H4 (cell line): ENCODE data around the gene RUVBL1. TPM values are rescaled to one million over a fixed set of nuclear protein-coding genes. Genes with fewer than 3 reads are reported as not detected.

ENCODE experiments used
- DNase-seq: peaks from one replicate; pipeline ENCODE4 v3.0.0-alpha.2; 2015; ENCODE audit warnings: low spot score
- total RNA-seq: library from RNA; depleted of rRNA; stranded (reverse); fragments of >200 nt; shearing (Covaris generic); gene quantifications from 2 replicates; pipeline ENCODE4 v1.2.3, GENCODE V29; 2014

RUVBL1 gene
- total RNA-seq, 1 experiment from 2014 or later = 131 TPM

DNA sequence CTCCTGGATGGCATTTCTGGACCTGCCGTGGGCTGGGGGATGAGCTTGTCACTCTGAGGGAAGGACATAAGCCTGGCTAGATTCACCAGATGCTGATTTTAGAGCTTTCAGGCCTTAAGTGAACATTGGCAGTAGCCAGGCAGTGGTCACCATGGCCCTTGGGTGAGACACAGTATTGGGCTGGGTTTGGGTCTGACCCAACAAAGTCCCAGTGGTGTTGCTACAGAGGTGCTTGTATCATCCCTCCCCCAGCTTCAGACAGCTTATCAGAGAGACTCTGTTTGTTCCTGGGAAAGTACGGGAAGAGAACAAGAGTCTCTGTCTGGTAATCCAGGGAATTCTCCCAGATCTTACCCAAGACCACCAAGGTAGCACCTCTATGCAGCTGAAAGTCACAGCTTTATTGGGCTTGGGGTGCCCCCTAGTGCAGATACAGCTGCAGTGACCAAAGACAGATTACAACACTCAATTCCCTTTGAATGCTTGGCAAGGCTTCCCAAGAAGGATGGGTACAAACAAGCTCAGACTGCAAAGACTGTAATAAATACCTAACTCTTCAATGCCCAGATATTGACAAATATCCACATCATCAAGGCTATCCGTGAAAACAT lies 9.8 kb upstream of the RUVBL1 start:
- peak; percentile 42 for DNase-seq

DNA sequence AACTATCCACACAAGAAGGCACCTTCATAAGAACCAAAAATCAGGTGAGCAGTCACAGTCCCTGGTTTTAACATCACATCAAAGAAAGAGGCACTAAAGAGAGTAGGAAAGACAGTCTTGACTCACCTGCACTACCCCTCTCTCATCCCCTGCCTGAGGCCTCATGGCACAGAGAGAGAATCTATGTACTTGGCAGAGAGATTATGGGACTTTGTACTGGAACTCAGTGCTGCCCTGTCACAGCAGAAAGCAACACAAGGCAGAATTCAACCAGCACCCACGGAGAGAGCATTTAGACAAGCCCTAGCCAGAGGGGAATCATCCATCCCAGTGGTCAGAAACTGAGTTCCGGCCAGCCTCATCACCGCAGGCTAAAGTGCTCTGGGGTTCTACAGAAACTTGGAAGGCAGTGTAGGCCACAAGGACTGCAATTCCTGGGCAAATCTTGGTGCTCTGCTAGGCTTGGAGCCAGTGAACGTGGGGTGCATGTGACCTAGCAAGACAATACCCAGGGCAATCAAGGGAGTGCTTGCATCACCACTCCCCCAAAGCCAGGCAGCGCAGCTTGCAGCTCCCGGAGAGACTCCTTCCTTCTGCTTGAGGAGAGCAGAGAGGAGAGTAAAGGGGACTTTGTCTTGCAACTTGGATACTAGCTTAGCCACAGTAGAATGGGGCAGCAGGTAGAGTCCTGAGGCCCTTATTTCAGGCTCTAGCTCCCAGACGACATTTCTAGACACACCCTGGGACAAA lies 8.5 kb upstream of the RUVBL1 start:
- no peak for DNase-seq

DNA sequence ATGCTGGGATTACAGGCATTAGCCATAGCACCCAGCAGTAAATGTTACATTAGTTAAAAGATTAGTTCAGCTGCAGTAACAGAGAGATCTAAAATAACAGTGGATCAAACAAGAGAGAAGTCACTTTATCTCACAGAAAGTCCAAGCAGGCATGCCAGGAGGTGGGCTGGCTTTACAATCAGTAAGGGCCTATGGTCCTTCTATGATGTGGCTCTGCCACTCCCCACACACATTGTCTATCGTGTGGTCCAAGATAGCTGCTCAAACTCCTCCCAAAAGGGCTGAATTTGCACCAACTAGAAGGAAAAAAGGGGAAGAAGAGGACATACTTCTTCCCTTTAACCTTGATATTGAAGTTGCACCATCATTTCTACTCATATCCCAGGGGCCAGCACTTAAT lies 4.6 kb upstream of the RUVBL1 start:
- no peak for DNase-seq

DNA sequence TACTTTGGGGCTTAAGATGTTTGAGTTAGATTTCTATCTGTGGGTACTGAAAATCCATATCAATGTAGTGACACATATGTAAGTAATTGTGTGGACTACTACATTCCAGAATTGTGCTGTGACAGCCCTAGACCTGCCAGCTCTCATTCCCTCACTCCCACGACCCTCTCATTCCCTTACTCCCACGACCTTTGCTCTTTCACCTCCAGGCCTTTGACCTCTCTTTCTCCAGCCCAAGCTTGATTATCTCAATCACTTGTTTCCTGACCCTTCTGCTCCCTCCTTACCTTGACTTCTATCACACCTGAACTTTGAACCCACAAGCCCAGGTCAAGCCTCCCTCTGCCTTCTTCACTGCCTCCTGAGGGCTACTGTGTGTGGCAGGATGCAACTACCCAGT lies 3.6 kb upstream of the RUVBL1 start:
- no peak for DNase-seq

DNA sequence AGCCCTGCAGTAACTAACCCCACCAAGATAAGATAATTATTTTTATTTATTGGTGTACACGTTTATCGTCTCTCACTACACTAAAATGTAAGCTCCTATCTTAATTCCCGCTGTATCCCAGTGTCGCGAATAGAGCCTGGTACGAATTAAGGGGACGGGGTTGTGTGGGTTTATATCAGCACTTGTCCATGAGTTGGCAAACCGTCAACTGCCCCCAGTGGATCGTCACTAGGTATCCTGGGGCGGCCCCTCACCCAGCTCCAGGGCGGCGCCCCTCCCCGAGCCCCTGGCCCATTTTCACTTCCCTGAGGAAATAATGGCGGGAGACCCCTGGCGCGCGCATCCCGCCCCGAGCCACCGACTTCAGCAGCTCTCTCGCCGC lies 465 bp downstream of the RUVBL1 start:
- no peak for DNase-seq

DNA sequence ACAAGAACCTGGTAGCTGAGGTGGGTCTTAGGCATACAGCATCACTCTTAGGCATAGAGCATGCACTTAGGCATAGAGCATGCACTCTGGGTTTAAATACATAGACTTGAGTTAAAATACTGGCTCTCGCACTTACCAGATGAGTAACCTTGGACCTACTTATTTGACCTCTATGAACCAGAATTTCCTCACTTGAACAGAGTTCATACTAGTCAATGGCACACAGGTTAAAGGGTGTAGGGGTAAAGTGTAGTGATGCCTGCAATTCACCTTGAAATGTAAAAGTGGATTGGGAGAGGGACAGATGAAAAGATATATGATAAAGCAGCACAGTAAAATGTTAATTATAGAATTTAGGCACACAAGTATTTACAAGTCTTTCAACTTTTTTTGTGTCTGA lies 1.6 kb downstream of the RUVBL1 start:
- DNase-seq = no peak

DNA sequence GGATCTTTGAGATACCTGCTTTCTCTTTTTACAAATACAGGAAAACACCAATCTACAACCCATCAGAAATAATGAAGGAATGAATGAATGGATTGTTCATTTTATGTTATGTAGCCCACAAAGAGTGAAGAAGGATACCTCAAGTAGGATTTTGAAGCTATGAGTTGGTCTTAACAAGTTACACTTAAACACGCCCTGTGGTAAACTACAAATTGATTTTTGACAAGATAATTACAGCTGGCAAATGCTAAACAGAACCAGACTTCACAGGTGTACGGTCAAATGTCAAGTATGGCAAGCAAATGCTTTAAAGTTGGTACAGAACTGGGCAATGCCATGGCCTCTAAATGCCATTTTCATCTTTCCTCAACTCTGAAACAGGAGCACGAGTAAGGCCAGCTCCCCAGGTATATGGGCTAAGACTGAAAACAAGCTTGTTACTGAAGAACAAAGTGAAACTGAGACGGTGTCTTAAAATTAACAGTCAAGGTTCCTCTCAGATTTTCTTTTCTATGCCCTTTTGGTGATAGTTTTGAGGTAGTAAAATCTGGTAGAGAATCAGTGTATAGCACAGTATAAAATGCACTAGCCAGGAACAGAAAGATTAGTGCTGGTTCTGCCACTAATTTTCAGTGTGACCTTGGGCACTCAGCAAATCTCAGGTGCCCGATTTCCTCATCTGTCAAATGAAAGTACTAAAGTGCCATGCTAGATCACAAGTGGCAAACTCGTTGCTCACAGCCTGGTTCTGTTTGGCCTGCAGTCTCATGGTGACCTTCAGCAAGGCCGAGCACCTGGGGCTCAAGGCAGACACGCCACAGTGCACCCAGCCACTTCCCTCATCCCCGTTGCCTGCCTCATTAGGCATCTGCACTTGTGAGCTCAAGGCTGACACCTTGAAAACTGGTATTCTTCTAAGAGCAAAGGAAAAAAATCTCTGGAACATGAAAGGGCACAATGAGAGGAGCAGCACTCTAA lies 9.5 kb downstream of the RUVBL1 start:
- no peak for DNase-seq

DNA sequence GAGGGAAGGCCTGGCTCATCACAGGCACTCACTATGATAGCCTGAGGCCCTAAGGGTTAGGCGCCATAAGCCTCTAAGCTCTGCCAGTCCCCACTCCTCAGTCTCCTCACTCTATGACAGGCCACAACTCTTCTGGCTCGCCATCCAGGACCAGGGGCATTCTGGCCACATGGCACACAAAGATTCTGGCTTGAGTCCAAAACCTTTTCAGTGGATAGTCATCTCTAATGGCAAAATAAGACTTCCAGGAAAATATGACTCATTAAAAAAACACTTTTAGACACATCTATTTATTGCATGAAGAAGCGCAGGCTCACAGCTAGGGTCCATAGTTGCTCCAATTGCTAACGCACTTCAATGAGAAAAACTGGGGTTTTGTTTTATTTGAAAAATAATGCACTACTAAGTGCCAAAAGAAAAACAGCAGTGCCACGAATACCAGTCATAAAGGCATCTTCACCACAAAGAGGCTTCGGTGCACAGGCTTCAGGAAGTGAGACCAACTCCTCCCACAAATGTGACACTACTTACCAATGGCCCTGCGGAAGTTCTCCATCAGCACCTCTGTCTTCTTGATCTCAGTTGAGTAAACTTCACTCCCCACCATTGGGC lies 11.1 kb downstream of the RUVBL1 start:
- peak; percentile 86 for DNase-seq

DNA sequence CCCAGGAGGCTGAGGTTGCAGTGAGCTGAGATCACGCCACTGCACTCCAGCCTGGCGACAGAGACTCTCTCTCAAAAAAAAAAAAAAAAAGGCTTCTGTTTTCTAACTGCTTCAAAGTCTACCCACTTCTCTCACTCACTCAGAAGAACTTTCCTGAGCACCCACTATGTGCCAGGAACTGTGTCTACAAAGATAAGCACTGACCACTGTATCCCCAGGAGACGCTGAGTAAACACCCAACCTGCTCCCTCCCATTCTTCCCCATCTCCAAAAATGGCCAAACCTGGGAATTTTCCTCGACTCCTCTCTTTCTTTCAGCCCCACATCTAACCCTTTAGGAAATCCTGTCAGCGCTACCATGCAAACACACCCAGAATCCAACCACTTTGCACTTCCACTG lies 12.5 kb downstream of the RUVBL1 start:
- no peak for DNase-seq

DNA sequence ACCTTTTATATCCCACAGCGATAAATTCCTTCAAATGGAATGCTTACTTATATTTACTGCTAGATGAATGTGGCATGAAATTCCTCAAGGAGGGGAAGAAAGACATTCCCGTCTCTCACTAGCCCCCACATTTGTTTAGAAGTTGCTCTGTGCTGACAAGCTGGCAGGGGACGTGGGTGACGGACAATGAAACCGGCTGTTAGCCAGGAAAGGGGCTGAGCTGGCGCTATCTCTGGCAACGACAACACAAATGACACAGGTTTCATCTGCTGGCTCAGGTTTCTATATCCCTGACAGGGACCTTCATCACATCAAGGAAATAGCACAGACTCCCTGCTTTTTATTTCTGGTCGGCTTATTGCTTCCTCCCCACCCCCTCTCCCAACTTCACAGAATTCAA lies 15.8 kb downstream of the RUVBL1 start:
- DNase-seq = no peak

DNA sequence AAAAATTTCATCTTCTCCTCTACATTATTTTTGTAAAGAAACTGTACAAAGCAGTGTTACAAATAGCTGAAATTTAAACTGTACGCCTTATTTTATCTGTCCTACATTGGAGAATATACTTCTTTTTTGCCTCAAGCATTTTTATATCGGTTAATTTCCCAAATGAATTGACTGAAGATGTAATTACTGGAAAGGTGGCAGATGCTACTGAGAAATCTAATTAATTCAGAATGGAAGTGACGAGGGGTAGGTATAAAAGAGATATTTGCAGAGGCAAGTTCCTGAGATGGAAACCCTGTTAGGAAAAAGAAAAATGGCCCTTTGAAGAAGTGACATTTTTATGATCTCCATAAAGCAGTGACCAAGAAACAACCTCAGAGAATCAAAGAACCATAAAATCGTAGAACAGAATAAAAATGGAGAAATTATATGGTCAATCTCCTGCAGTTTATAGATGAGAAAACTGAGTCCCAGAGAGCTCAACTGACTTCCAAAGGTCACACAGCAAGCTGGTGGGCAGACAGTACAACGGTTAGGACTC lies 20.4 kb downstream of the RUVBL1 start:
- DNase-seq = no peak

DNA sequence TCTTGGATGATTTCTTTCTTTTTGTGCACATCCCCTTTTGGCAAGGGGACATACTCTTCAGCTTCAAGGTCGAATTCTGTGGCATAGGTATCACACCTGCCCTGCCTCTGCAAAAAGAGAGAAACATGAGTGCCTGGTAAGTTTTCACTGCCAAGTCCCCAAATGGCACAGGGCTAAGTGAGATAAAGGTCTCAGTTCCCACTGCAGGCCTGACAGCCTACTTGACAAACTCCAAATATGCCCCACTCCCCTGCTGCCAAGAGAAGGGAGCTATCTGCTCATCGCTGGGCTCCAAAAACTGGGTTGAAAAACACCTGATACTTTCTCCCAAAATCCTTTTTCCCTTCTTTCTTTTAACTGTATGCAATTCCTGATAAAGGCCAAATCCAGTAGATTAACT lies 23.0 kb downstream of the RUVBL1 start:
- DNase-seq = no peak

DNA sequence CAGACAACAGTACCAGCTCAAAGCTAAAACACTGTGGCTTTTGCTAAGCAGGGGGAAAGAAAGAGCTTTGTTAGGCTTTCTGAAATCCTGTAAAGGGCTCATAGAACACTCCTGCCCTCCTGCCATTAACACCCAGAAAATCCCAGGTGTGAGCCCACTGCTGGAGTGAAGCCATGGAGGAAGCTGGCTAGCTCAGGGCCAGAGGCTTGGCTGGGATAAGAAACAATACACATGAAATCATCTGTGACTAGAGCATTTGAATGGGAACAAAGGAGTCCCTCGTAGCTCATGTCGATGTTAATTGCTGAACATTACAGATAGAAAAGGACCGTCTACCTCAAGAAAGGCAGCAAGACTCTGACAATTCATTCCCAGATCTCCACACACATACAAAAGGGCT lies 23.5 kb downstream of the RUVBL1 start:
- no peak for DNase-seq

DNA sequence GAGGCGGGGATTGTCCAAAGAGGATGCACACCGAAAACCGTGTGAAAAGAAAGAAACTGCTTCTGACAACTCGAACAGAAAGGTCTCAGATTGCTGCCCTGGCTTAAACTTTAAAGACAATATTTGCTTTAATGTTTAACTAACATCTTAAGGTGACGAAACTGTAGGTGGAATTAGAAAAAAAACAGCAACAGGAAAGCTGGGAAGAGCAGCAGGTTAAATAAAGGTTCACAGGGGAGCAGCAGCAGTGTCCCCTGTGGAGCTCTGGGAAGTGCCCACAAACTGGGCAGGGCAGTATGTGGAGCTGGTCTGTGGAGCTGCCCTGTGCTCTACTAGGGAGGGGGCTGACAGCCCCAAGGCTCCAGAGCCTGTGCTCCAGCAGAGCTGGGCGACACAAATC lies 25.4 kb downstream of the RUVBL1 start:
- DNase-seq = no peak

DNA sequence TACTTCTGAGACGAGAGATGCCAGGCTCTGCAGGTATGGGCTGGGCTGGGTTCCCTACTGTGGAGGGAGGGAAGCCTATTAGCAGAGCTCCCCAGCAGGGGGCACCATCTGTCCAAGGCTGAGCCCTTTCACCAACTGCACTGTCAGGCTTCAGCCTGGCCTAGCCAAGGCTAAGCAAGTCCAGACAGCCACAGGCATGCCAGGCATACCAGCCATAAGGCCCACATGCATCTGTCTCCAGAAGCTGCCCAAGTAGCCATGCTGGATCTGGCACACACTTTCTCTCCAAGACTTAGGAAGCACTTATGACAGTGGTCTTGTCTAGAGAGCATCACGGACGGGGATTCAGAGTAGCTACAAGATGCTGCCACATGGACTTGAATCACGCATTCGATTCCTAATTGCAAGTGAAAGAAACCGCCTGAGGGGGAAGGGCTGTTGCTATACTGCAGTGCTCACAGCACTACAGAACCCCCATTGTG lies 28.3 kb downstream of the RUVBL1 start:
- DNase-seq = peak; percentile 78

DNA sequence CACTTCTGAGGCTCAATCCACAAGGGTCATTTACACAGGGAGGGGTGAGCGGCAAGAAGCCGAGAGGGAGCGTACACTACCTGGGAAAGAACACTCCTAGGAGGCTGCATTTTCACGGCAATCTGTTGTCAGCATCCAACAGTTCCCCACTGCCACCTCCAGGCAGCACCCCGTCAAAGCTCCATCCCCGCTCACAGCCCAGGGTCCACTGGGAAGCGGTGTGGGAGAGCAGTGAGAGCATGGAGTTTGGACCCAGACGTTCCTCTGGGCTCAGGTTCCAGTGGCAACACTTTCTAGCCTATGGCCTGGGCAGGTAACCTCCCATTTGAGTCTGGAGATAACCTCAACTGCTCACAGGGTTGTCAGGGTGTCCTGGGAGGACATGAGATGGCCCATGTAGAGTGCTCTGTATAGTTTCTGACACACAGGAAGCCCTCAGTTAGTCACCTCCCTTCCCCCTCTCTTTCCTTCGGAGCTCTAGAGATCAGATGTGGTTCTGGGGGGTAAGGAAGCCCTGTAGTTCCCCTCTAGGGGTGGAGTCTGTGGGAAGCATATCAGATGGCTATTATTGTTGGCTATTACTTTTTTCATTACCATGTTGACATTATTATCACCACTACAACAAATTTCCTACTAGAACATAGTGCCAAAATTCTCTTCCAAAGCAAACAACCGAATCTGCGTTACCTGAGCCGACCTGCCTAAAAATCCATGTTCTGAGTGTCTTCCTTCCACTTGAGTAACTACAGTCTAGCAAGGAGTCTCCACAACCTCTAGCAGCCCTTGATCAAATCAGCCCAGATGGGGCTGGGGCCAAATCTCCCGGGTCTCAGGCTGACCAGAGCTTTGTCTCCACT lies 29.1 kb downstream of the RUVBL1 start:
- DNase-seq = no peak

DNA sequence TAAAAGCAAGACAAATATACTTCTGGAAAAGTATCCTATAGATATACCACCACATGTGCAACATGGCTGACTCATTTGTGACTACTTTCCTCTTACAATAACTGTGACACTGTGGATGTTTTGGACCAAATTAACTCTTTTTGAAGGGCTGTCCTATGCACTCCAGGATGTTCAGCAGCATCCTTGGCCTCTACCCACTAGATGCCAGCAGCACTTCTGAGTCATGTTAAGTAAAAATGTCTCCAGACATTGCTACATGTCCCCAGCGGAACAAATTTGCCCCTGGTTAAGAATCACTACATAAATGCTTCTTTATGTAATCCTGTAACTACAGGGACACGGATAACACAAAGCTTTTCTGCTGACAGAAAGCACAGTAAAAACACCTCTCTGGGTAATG lies 32.0 kb downstream of the RUVBL1 start:
- no peak for DNase-seq

DNA sequence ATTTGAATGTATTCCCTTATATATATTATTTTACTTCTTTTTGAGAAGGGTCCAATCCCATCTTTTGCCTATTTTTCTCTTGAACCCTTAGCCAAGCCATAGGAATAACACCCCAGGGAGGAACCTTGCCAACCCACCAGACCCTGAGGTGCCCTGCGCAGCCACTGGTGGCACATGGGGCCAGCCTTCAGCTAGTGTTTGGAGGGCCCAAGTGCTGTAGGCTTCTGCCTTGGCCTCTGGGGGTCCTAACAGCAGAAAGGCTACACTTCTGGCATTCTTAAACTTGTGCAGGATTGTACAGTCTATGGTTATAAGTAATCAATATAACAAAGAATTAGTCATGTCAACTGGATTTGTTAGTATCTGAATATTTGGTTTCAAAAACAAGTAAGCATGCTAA lies 34.5 kb downstream of the RUVBL1 start:
- DNase-seq = no peak

DNA sequence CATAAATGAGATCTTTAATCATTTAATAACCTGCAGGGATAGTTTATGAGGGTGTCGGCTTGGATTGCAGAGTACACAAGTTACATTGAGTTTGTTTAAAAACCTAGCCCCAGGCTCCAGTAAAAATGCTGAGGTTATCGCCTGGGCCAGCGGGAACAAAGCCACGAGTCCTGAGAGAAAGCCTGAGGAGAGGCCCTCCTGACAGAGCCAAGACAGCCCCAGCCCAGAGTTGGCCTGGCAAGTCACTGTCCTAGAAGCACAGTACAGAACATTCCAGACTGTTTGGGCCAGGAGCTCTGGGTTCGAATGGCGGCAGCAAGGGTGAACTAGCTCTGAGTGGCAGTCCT lies 39.0 kb downstream of the RUVBL1 start:
- DNase-seq = no peak

DNA sequence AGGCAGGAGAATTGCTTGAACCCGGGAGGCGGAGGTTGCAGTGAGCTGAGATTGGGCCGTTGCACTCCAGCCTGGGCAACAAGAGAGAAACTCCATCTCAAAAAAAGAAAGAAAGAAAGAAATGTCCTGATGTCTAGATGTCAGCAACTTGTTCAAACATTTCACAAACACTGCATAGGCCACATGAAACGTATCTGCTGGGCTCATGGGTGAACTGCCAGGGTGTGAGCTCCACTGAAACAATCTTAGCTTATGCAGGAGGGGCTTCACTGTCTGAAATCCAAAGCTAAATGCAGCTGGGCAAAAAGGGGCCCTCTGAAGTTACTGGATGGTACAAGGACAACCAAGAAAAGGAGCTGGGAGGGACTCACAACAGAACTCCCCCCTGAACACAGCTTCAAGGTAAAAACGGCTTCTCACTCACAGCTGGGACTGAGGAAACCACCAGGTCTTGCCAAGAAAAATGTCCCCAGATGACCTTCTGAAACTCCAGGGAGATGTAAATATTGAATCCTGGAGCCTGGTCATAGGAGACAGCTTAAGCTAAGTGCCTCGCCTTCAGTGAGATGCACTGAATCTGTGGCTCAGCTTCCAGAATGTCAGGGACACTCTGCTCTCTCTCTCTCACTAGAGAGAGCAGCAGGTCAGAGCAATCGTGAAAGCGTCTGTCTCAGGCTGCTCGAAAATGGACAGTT lies 39.5 kb downstream of the RUVBL1 start:
- DNase-seq = no peak
